Measurements from ENCODE around the gene SLC27A5. TPM values are rescaled to one million over a fixed set of nuclear protein-coding genes. Genes with fewer than 3 reads are reported as not detected.

The SLC27A5 gene
- total RNA-seq, 1 experiment from 2014 or later: 17.1 TPM

DNA sequence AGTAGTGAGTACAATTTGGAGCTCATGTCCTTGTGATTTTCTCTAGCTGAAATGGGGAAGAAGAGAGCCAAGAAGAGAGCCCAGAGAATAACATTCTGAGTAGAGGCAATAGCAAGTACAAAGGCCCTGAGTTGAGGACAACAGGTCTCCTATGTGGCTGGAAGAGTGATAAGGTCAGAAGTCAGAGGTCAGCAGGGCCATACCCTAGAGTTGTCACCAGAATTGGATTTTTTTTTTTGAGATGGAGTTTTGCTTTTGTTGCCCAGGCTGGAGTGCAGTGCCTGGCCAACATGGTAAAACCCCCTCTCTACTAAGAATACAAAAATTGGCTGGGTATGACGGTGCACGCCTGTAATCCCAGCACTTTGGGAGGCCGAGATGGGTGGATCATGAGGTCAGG lies 24.1 kb upstream of the SLC27A5 start:
- Histone ChIP-seq H3K27ac (ENCODE audit: insufficient read length, low read depth, low read length) (no peak overlapping the region), H3K14ac (ENCODE audit: insufficient read depth, low read length) (no peak overlapping the region), H2BK5ac (ENCODE audit: insufficient read length, low read length) (no peak overlapping the region), H3K23ac (ENCODE audit: insufficient read length, low read depth, low read length) (no peak overlapping the region), H3K4ac (ENCODE audit: low read depth, low read length) (no peak overlapping the region), H4K20me1 (ENCODE audit: control insufficient read depth, insufficient read depth, insufficient read length) (no peaks in the 10 kb centered on the region), H3K23me2 (ENCODE audit: insufficient read length, low read depth, low read length, poor library complexity, severe bottlenecking) (peaks cover 2% of the 10 kb centered on the region), H3K4me2 (ENCODE audit: insufficient read depth, insufficient read length, low read length) (no peak overlapping the region), H2AK5ac (ENCODE audit: insufficient read length, low read length) (no peak overlapping the region), H4K5ac (ENCODE audit: insufficient read length, low read depth, low read length) (no peak overlapping the region), H3K9ac (ENCODE audit: extremely low read depth, insufficient read length, low read length) (no peak overlapping the region), H3K79me1 (ENCODE audit: insufficient read depth, low read depth, low read length, poor library complexity, severe bottlenecking) (no peaks in the 10 kb centered on the region), H3T11ph (ENCODE audit: low read length) (no peak overlapping the region), H3K18ac (ENCODE audit: insufficient read length, low read depth, low read length) (no peak overlapping the region), H3K56ac (ENCODE audit: insufficient read length, low read depth, low read length) (no peak overlapping the region), H3K4me1 (ENCODE audit: insufficient read depth, low read length) (no peaks in the 10 kb centered on the region; the same call in 1 of the 2 replicates), H2AFZ (ENCODE audit: low read length) (no peak overlapping the region), H4K8ac (replicated peaks; ENCODE audit: insufficient read length, low read depth, low read length) (no peak overlapping the region), H3K27me3 (ENCODE audit: insufficient read depth, low read length) (no peaks in the 10 kb centered on the region; the same call in 1 of the 2 replicates), H4K91ac (ENCODE audit: insufficient read length, low read depth, low read length) (no peak overlapping the region), H2BK120ac (ENCODE audit: low read depth, low read length, poor library complexity, severe bottlenecking) (no peak overlapping the region), H3K9me3 (ENCODE audit: control insufficient read depth, low read depth, low read length) (no peaks in the 10 kb centered on the region), H2BK12ac (ENCODE audit: insufficient read length, low read depth, low read length) (no peak overlapping the region), H2BK15ac (ENCODE audit: low read depth, low read length) (no peak overlapping the region), H2BK20ac (ENCODE audit: low read depth, low read length, poor library complexity, severe bottlenecking) (no peak overlapping the region), H3K79me2 (ENCODE audit: insufficient read depth, low read length) (no peaks in the 10 kb centered on the region)
- Mint-ChIP-seq H3K36me3 (ENCODE audit: insufficient read depth in 1 of 3, low read depth in 3 of 3) (no peaks in the 10 kb centered on the region), H3K4me1 (peaks cover 3 to 9% of the 10 kb centered on the region in 2 experiments), H3K27me3 (ENCODE audit: low read depth) (peaks cover 32% of the 10 kb centered on the region), H3K27ac (no peak overlapping the region), H3K9me3 (no peaks in the 10 kb centered on the region), H3K4me3 (no peak overlapping the region; a peak in 1 of 5 replicates)
- DNase-seq: no peak
- WGBS (ENCODE audit: extremely low coverage, insufficient read length, low lambda C conversion rate): no CpG with 5 or more reads among the region's 3 CpGs
- TF ChIP-seq, protein P1, sequence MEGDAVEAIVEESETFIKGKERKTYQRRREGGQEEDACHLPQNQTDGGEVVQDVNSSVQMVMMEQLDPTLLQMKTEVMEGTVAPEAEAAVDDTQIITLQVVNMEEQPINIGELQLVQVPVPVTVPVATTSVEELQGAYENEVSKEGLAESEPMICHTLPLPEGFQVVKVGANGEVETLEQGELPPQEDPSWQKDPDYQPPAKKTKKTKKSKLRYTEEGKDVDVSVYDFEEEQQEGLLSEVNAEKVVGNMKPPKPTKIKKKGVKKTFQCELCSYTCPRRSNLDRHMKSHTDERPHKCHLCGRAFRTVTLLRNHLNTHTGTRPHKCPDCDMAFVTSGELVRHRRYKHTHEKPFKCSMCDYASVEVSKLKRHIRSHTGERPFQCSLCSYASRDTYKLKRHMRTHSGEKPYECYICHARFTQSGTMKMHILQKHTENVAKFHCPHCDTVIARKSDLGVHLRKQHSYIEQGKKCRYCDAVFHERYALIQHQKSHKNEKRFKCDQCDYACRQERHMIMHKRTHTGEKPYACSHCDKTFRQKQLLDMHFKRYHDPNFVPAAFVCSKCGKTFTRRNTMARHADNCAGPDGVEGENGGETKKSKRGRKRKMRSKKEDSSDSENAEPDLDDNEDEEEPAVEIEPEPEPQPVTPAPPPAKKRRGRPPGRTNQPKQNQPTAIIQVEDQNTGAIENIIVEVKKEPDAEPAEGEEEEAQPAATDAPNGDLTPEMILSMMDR (conservative IDR thresholded peaks at IDR 0.05): no peak
